ENCODE measurements around the gene NF1.
A peak's percentile ranks its signal among the peaks of the same experiment; 100 is the strongest.

The NF1 gene

GRCh38 chr17:31051506-31051905, 43.3 kb upstream of the NF1 start:
- TF ChIP-seq REST (IDR thresholded peaks at IDR 0.05; ENCODE audit: insufficient read depth in 1 of 2, low read depth in 2 of 2, low read length in 2 of 2) (no peak), SIN3A (IDR thresholded peaks at IDR 0.05; ENCODE audit: borderline replicate concordance, insufficient read depth, low read length) (no peak), TAF1 (IDR thresholded peaks at IDR 0.05; ENCODE audit: borderline replicate concordance, insufficient read depth, low read length) (no peak), FOXP2 (optimal IDR thresholded peaks at IDR 0.05; ENCODE audit: borderline replicate concordance, extremely low read depth, extremely low read length, insufficient read depth) (no peak), POLR2AphosphoS5 (IDR thresholded peaks at IDR 0.05; ENCODE audit: low read depth, low read length) (no peak)

- peak; percentile 48; the same call in 1 of the 2 replicates for TF ChIP-seq TAF1 (IDR thresholded peaks at IDR 0.05; ENCODE audit: borderline replicate concordance, insufficient read depth, low read length)
- TF ChIP-seq POLR2AphosphoS5 (IDR thresholded peaks at IDR 0.05; ENCODE audit: low read depth, low read length): no peak
- TF ChIP-seq SIN3A (IDR thresholded peaks at IDR 0.05; ENCODE audit: borderline replicate concordance, insufficient read depth, low read length): no peak
- no peak for TF ChIP-seq FOXP2 (optimal IDR thresholded peaks at IDR 0.05; ENCODE audit: borderline replicate concordance, extremely low read depth, extremely low read length, insufficient read depth)
- TF ChIP-seq REST (IDR thresholded peaks at IDR 0.05; ENCODE audit: insufficient read depth in 1 of 2, low read depth in 2 of 2, low read length in 2 of 2): no peak
Observed at GRCh38 chr17:31052187-31052889, 42.4 kb upstream of the NF1 start.

- TF ChIP-seq REST (IDR thresholded peaks at IDR 0.05; ENCODE audit: insufficient read depth in 1 of 2, low read depth in 2 of 2, low read length in 2 of 2): no peak
- no peak for TF ChIP-seq POLR2AphosphoS5 (IDR thresholded peaks at IDR 0.05; ENCODE audit: low read depth, low read length)
- TF ChIP-seq SIN3A (IDR thresholded peaks at IDR 0.05; ENCODE audit: borderline replicate concordance, insufficient read depth, low read length): no peak
- TF ChIP-seq TAF1 (IDR thresholded peaks at IDR 0.05; ENCODE audit: borderline replicate concordance, insufficient read depth, low read length): no peak
- TF ChIP-seq FOXP2 (optimal IDR thresholded peaks at IDR 0.05; ENCODE audit: borderline replicate concordance, extremely low read depth, extremely low read length, insufficient read depth): no peak
Observed at GRCh38 chr17:31053071-31053470, 41.7 kb upstream of the NF1 start.

GRCh38 chr17:31054761-31055160, 40.0 kb upstream of the NF1 start:
- TF ChIP-seq TAF1 (IDR thresholded peaks at IDR 0.05; ENCODE audit: borderline replicate concordance, insufficient read depth, low read length) (no peak), SIN3A (IDR thresholded peaks at IDR 0.05; ENCODE audit: borderline replicate concordance, insufficient read depth, low read length) (no peak), REST (IDR thresholded peaks at IDR 0.05; ENCODE audit: insufficient read depth in 1 of 2, low read depth in 2 of 2, low read length in 2 of 2) (no peak), POLR2AphosphoS5 (IDR thresholded peaks at IDR 0.05; ENCODE audit: low read depth, low read length) (no peak), FOXP2 (optimal IDR thresholded peaks at IDR 0.05; ENCODE audit: borderline replicate concordance, extremely low read depth, extremely low read length, insufficient read depth) (no peak)
